Amniotic stem cell (primary cell): ENCODE data around the gene RUSF1.

ENCODE experiments used
- DNase-seq: peaks from one replicate; lab custom pipeline; 2025; lab: John Stamatoyannopoulos, UW

Gene RUSF1

DNA sequence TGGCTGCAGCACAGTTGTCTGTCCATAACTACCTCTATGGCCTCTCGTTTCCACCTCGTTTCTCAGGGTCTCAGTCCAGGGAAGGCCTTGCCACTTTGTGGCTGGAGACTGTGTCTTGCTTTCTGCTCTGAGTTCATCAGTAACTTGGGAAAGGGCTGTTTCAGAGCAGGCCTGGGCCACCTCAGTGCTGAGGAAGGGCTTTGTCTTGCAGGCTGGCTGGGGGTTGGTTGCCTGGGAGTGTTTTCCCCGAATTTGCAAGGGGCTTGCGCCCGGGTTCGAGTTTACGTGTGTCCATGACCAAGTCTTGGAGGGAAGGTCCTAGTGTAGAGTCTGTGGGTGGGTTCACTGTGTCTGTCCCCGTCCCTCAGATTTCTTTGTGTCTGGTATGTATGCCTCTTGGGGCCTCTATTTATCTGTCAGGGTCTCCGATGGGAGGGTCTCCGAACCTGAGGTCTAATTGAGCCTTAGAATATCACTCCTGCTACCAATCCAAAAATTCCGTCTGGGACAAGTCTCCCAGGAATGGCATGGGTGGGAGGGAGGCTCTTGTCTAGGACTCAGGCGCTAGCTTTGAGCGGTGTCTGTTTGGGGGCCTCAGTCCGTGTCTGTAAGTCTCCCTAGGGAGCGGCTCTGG is 36.8 kb downstream of the RUSF1 start:
- DNase-seq: no peak

DNA sequence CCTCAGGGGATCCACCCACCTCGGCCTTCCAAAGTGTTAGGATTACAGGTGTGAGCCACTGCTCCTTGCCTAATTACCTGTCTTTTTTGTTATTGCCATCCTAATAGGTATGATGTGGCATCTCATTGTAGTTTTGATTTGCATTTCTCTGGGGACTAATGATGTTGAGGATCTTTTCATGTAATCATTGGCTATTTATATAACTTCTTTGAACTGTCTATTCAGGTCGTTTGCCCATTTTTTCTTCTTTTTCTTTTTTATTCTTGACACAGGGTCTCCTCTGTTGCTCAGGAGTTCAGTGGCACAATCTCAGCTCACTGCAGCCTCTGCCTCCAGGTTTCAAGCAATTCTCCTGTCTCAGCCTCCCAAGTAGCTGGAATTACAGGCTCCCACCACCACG is 37.6 kb downstream of the RUSF1 start:
- DNase-seq: no peak

DNA sequence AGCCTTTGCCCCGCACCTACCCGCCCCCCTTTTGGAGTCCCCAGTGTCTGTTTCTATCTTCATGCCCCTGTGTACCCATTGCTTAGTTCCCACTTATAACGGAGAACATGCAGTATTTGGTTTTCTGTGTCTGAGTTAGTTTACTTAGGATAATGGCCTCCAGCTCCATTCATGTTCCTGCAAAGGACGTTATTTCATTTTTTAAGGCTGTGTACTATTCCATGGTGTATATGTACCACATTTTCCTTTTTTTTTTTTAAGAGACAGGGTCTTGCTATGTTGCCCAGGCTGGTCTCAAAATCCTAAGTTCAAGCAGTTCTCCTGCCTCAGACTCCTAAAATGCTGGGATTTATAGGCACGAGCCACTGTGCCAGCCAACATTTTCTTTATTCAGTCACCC is 40.3 kb downstream of the RUSF1 start:
- DNase-seq: no peak

DNA sequence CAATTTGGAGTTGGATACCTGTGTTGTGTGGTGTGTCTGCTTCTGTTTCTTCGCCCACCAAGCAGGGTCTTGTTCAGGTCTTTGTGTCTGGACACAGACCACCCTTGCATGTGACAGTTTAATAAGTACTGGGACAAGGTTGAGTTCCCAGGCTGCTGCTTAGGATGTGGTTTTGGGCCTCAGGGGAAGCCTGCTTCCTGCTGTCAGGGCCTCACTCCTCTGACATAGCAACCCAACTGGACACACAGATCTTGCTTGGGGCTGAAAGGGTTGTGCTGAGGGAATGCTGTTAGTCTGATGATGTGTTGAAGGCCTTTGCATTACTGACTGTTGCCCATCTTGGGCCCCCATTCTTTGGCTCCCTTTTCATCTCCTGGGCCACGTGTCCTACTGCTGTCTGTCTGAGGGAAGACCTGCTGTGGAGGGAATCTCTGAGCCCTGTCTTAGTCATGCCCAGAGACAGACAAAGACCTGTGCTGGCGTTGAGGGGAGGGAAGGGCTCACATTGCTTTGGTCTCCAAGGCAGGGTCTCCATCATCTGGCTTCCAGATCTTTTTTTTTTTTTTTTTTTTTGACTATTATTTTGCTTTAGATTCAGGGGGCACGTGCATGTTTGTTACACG is 40.9 kb downstream of the RUSF1 start:
- DNase-seq: no peak

DNA sequence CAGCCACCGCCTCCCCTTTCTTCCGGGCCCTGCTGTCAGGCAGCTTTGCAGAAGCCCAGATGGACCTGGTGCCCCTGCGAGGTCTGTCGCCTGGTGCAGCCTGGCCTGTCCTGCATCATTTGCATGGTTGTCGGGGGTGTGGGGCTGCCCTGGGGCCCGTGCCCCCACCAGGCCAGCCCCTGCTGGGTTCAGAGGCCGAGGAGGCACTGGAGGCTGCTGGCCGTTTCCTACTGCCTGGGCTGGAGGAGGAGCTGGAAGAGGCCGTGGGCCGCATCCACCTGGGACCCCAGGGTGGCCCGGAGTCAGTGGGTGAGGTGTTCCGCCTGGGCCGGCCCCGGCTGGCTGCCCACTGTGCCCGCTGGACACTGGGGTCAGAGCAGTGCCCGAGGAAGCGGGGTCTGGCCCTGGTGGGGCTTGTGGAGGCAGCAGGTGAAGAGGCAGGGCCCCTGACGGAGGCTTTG is 41.8 kb downstream of the RUSF1 start:
- DNase-seq: no peak

DNA sequence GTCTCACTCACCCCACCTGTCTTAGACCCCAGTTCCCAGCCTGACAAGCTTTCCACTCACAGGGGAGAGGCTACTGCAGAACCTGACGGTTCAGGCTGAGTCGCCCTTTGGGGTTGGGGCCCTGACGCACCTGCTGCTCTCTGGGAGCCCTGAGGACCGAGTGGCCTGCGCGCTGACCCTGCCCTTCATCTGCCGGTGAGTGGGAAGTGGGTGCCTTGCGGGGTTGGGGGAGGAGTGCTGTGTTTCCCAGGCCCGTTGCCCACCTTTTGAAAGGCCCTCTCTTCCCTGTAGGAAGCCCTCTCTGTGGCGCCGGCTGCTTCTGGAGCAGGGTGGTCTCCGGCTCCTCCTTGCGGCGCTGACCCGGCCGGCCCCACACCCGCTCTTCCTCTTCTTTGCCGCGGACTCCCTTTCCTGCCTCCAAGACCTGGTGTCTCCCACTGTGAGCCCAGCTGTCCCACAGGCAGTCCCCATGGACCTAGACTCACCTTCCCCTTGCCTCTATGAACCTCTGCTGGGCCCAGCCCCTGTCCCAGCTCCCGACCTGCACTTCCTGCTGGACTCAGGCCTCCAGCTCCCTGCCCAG is 42.3 kb downstream of the RUSF1 start:
- DNase-seq: no peak

DNA sequence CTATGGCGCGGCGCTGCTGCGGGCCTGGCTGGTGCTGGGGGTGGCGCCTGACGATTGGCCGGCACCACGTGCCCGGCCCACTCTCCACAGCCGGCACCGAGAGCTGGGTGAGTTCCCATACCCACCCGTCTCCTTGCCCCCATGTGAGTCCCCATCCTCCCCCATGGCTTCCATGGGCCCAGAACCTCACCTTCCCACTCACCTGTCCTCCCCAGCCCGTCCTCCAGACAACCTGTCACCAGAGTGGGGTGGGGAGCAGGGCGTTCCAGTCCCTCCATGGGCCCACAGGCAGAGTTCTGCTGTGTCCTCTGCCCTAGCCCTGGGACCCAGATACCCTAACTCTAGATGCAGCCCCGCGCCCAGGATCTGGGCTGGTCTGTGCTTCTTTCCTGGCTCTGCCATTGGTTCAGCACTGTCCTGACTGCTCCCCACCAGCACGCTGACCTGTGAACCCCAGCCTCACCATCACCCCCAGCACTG is 43.4 kb downstream of the RUSF1 start:
- DNase-seq: no peak

DNA sequence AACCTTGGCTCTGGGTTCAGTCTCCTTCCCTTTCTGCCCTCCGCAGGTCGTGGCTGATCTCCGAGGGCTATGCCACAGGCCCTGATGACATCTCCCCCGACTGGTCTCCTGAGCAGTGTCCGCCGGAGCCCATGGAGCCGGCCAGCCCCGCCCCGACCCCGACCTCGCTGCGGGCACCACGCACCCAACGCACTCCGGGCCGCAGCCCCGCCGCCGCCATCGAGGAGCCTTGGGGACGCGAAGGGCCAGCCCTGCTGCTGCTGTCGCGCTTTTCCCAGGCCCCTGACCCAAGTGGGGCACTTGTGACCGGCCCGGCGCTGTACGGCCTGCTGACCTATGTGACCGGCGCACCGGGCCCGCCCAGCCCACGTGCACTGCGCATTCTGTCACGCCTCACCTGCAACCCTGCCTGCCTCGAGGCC is 43.8 kb downstream of the RUSF1 start:
- DNase-seq: no peak

DNA sequence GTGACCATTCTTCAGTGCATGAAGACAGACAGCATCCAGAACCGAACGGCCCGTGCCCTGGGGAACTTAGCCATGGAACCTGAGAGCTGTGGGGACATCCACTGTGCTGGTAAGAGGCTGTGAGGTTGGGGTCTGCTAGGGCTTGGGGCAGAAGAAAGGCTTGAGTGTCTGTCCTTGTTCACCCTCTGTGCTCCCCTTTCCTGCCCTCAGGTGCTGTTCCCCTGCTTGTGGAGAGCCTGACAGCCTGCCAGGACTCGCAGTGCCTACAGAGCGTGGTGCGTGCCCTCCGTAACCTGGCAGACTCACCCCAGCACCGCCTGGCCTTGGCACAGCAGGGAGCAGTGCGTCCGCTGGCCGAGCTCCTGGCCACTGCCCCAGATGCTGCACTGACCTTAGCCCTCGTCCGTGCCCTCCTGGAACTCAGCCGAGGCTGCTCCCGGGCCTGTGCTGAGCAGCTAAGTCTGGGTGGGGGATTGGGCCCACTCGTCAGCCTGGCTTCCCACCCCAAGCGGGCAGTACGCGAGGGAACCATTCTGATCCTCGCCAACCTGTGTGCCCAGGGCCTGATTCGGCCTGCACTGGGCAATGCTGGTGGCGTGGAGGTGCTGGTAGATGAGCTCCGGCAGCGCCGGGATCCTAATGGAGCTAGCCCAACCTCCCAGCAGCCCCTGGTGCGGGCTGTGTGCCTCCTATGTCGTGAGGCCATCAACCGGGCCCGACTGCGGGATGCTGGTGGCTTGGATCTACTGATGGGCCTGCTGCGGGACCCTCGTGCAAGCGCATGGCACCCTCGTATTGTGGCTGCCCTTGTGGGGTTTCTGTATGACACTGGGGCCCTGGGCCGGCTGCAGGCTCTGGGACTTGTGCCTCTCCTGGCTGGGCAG is 46.0 kb downstream of the RUSF1 start:
- DNase-seq: no peak

DNA sequence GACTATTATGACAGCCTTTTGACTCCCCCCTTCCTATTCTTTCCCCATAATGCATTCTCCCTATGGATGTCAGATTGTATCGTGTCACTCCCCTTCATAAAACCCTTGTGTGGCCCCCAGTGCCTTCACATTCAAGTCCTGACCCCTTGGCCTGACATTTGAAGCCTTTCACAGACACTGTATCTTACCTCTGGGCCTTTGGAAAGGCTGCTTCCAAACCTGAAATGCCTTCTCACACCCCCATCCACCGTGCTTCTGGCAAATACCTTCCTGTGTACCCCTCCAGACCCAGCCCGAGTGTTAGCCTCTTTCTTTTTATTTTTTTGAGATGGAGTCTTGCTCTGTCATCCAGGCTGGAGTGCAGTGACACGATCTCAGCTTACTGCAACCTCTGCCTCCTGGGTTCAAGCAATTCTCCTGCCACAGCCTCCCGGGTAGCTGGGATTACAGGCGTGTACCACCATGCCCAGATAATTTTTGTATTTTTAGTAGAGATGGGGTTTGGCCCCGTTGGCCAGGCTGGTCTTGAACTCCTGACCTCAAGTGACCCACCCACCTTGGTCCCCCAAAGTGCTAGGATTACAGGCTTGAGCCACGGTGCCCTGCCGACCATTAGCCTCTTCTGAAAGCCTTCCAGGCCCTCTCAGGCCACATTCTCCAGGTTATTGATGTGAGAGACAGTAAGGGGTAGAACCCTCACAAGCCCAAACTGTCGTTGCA is 46.8 kb downstream of the RUSF1 start:
- no peak for DNase-seq

DNA sequence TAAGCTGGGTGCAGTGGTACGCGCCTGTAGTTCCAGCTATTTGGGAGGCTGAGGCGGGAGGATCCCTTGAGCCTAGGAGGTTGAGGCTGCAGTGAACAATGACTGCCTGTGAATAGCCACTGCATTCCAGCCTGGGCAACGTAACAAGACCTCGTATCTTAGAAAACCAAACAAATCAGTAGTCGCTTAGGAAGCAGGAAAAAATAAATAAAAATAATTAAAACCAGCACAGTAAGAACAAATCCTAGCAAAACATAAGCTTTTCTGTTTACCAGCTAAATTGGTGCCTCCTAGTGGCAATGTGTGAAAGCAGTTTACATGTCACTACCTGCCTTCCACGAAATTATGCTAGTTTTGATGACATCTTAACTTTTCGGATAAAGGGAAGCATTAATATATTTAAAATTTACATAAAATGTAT is 47.6 kb downstream of the RUSF1 start:
- peak; percentile 60 for DNase-seq

DNA sequence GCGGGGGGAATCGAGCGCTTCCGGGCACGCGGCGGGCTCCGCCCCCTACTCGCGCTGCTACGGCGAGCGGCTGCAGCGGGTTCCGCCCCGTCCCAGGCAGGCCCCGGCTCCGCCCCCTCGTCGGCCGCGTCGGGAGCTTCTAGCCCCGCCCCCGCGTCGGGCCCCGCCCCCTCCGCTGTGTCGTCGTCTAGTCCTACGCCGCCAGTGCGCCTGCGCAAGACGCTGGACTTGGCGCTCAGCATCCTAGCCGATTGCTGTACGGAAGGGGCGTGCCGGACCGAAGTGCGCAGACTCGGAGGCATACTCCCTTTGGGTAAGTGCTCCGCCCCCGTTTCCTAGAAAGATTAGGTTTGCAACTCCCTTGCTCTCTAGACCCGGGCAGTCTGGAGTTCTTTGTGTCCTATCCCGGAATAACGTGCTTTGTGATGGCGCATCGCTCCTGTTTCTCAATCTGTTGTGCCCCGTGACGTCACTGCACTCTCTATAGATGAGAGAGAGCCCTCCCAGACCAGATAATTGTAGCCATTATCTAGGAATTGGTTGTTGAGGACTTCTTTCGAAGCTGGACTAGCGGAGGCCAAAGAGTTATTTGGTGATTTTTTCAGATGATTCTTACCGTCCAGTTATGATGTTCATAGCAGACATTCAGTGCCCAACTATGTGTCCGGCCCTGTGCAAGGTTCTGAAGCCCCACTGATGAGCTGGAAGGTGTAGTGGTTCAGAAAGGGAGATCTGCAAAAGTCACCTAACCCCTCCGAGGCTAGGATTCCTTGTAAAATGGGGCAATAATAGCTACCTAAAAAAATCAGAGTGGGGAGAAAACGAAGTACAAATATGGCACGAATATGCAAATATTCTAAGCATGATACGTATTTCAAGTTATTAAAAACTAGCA is 48.3 kb downstream of the RUSF1 start:
- DNase-seq: peak; percentile 100

DNA sequence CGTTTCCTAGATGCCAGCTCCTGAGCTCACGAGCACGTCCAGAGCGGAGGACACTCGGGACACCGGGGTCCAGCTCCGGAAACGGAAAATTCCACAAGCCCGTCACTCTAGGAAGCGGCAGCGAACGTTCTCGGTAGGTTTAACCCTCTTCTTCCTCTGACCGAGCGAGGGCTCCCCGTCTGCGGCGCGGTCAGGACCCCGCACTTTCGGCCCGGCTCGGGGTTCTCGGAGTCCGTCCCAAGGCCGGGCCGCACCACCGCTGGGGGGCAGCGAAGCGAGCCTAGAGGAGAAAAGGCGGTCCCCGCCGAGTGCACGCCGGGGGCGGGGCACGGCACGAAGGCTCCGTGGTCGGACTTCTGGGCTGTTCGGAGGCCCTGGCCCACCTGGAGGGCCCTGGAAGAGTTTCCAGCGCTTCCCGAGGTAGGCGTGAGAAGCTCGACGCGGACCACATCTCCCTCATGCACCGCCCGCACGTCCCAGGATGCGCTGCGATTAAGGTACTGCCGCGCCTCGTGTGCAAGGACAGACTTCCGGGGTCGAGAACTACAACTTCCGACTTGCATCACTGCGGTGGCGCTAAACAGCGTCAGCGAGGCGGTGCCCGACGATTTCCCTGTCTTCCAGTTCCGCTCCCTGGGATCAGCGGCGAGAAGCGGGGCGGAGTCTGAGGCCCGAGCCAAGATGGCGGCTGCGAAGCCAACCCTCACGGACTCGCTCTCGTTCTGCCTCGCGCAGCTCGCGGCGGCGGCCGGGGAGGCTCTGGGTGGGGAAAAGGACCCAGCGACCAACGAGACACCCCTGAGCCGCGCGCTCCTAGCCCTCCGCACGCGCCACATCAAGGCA is 49.1 kb downstream of the RUSF1 start, which contains the start of gene ARMC5:
Gene ARMC5 (plus strand): TSS at position 658 of the 843 bp plus-strand sequence. CDS start 24 bp downstream, at position 682.
- peak; percentile 95 for DNase-seq

DNA sequence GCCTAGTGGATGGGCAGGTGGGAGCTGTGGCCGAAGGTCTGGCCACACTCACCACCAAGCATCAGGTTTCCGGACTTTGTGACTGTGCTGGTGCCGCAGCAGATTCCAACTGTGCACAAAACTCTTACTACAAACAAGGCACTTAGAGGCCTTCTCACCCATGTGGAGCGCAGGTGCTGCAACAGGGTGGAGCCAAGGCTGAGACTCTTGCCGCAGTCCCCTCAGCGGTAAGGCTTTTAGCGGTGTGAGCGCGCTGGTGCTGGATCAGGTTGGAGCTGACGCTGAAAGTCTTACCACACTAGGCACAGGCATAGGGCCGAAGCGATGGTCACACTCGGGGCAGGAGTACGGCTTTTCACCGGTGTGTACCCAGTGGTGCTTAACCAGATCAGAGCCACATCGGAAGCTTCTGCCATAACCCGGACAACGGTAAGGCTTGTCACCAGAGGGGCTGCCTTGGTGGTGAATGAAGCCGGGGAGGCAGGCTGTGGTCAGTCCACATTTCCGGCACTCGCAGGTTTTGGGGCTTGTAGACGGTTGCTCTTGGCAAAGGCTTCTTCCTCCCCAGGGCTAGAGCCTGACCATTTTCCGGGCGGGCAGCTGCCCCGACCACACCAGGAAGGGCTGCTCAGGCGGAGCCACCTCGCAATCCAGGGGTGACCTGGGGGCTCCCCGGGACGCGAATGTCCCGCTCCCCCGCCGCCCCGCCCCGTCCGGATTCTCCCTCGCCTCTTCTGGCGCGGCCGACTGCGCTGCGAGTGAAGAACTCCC is 49.9 kb downstream of the RUSF1 start:
- no peak for DNase-seq

DNA sequence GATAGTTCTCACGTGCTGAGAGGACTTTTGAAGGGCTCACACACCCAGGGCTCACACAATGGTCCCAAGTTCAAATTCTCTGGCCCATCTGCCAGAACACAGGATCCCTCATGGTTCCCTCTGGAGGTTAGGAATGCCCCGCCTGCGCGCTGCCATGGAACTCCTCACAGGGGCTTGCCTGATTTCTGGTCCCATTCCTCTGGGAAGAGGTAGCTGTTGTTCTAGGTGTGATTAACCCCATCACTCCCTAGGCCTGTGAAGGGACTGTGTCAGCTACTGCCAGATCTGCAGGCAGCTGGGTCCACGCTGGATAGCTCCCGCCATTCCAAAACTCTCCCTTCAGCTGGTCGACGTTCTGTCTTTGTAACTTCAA is 51.2 kb downstream of the RUSF1 start:
- DNase-seq: no peak

DNA sequence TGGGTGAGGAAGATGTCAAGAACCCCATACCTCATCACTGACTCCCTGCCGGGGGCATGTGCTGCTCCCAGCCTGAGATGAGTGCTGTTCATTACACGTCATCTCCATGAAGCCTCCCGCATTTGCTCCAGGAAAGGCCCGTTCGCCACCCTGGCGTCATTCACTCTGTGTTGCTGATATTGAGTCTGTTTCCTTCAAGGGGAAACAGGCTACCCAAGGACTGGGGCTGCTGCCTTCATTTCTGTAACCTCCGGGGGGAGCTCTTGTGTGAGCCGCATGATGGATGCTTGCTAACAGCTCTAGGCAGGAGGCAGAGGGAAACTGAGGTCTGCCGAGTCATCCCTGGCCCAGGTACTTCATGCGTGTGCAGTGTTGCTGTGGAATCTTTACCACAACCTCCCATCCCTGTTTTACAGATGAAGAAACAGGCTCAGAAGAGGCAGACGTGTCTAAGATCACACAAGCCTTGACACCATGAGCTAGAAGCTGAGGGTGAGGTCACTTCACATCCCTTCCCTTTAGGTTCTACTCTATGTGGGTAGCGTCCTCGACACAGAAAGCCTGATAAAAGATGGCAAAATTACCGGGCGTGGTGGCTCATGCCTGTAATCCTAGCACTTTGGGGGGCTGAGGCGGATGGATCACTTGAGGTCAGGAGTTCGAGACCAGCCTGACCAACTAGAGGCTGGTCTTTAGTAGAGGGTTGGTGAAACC is 52.4 kb downstream of the RUSF1 start:
- no peak for DNase-seq

DNA sequence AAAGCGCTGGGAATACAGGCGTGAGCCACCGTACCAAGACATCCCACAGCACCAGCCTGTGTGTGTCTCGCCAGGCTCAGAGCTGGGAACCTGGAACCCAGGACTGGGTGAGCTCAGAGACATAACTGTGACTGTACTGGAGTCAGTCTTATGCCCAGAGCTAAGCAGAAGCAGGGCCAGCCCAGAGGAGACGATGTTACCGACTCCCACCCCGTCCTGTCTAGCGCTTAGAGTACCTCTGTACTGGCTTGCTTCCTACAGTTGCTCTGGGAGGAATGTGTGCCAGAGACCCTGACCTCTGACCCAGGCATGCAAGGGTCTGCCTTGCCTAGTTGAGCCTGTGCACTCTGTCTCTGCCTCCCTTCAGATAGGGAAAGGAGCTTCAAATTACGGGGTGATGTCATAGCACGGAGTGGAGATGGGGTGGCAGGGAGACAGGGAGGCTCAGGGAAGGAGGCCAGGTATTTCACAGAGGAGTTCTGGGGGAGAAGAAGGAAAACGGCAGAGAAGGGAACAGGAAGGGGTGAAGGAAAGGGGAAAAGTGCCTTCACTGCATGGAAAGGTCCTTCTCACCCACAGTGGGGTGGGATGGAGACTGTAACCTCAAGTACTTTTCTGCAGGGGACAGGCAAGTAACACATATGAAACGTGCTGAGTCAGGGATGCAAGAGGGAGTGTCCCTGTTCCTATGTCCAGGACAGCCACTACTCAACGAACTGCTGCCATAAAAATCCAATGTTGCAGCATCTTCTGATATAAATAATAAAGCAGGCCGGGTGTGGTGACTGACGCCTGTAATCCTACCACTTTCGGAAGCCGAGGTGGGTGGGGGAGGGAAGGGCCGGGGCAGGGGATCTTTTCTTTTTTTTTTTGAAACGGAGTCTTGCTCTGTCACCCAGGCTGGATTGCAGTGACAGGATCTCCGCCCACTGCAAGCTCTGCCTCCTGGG is 54.7 kb downstream of the RUSF1 start:
- no peak for DNase-seq
